ENCODE results near the gene ME3.
"Not testable (repeated sequence)": the region's sequence is repeated elsewhere in the genome, so short reads cannot be mapped to it uniquely, and the experiment has no call there.

ME3 gene

GRCh38 chr11:86663761-86664160 is 8.7 kb downstream of the ME3 start:
- no peak for DNase-seq (ENCODE audit: low read depth)

GRCh38 chr11:86663291-86663690 is 9.1 kb downstream of the ME3 start:
- DNase-seq (ENCODE audit: low read depth), result no peak

- no peak for DNase-seq (ENCODE audit: low read depth)
Measured at GRCh38 chr11:86660736-86661135, 11.7 kb downstream of the ME3 start.

GRCh38 chr11:86660088-86660487 is 12.3 kb downstream of the ME3 start:
- DNase-seq (ENCODE audit: low read depth), result no peak

- DNase-seq (ENCODE audit: low read depth), result no peak
Measured at GRCh38 chr11:86658534-86658933, 13.9 kb downstream of the ME3 start.

GRCh38 chr11:86645212-86645611 is 27.2 kb downstream of the ME3 start:
- DNase-seq (ENCODE audit: low read depth), result not testable (repeated sequence)

GRCh38 chr11:86644291-86644690 is 28.1 kb downstream of the ME3 start:
- no peak for DNase-seq (ENCODE audit: low read depth)

- no peak for DNase-seq (ENCODE audit: low read depth)
Measured at GRCh38 chr11:86641537-86642261, 30.7 kb downstream of the ME3 start.

GRCh38 chr11:86639137-86639536 is 33.3 kb downstream of the ME3 start:
- no peak for DNase-seq (ENCODE audit: low read depth)

- no peak for DNase-seq (ENCODE audit: low read depth)
Measured at GRCh38 chr11:86638673-86639072, 33.7 kb downstream of the ME3 start.

- no peak for DNase-seq (ENCODE audit: low read depth)
Measured at GRCh38 chr11:86637988-86638387, 34.4 kb downstream of the ME3 start.

- DNase-seq (ENCODE audit: low read depth), result no peak
Measured at GRCh38 chr11:86636275-86636674, 36.1 kb downstream of the ME3 start.

GRCh38 chr11:86632499-86633269 is 39.7 kb downstream of the ME3 start:
- DNase-seq (ENCODE audit: low read depth), result no peak

GRCh38 chr11:86630229-86630981 is 42.0 kb downstream of the ME3 start:
- no peak for DNase-seq (ENCODE audit: low read depth)

GRCh38 chr11:86629045-86629706 is 43.2 kb downstream of the ME3 start:
- no peak for DNase-seq (ENCODE audit: low read depth)

- DNase-seq (ENCODE audit: low read depth), result no peak
Measured at GRCh38 chr11:86627776-86628455, 44.5 kb downstream of the ME3 start.

GRCh38 chr11:86625981-86626380 is 46.4 kb downstream of the ME3 start:
- no peak for DNase-seq (ENCODE audit: low read depth)

GRCh38 chr11:86625544-86625943 is 46.9 kb downstream of the ME3 start:
- no peak for DNase-seq (ENCODE audit: low read depth)

GRCh38 chr11:86624366-86624765 is 48.0 kb downstream of the ME3 start:
- no peak for DNase-seq (ENCODE audit: low read depth)

- no peak for DNase-seq (ENCODE audit: low read depth)
Measured at GRCh38 chr11:86623736-86624135, 48.7 kb downstream of the ME3 start.

GRCh38 chr11:86623041-86623621 is 49.3 kb downstream of the ME3 start:
- DNase-seq (ENCODE audit: low read depth), result no peak

All from stimulated activated CD8-positive, alpha-beta memory T cell treated with anti-CD3 and anti-CD28 coated beads, Interleukin-7, amount 100 ng/mL, for 24 hours (primary cell).